Measurements from ENCODE around the gene UNC45B.

DNA sequence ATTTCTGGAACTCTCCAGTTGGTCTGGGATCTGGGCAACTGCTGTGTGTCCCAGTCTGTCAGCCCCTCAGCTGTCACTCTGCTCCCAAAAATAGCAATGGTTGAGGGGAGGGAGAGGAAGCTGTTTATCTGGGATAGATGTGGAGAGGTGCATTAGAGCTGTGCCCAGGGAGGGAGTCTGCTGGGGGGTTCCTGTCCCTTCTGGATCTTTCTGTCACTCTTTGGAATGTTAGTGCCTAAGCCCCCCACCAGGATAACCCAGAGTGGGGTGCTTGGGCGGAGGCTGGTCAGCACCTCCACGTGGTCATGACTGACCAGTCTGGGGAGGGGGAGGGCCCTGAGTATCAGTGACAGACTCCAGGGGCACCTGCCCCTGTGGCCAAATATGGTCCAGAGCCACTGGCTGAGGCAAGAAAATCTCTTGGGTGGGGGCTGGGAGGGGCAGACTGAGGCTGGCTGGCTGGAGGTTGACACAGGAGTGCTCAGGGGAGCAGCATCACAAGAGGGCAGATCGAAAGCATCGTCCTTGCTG lies at the start of gene UNC45B:
- TF ChIP-seq CTCF (optimal IDR thresholded peaks at IDR 0.05 in 1 of 3, IDR thresholded peaks at IDR 0.05 in 1 of 3, conservative IDR thresholded peaks at IDR 0.05 in 1 of 3; ENCODE audit: extremely low read depth in 1 of 3, insufficient read depth in 2 of 3, low read length in 3 of 3) (no peak), EZH2 (IDR thresholded peaks at IDR 0.05; ENCODE audit: low read length) (no peak)
